NCI-H2196 (cell line): Measurements from ENCODE around the gene ANGPTL4.
"Not testable (repeated sequence)": the region's sequence is repeated elsewhere in the genome, so short reads cannot be mapped to it uniquely, and the experiment has no call there.

Experiments used
- DNase-seq: peaks from one replicate; lab custom pipeline; 2025; ENCODE audit not compliant: unreplicated experiment; lab: John Stamatoyannopoulos, UW

ANGPTL4 gene

GRCh38 chr19:8361921-8362793 lies 1.8 kb upstream of the ANGPTL4 start:
- peak; percentile 96 for DNase-seq

- DNase-seq: no peak
These were observed 2.2 kb downstream of the ANGPTL4 start for GRCh38 chr19:8366121-8366581.

GRCh38 chr19:8366961-8367326 lies 3.0 kb downstream of the ANGPTL4 start:
- DNase-seq: no peak

GRCh38 chr19:8367327-8368001 lies 3.5 kb downstream of the ANGPTL4 start:
- DNase-seq: peak; percentile 80

- no peak for DNase-seq
These were observed 6.4 kb downstream of the ANGPTL4 start for GRCh38 chr19:8370176-8371010.

- DNase-seq: no peak
These were observed 7.3 kb downstream of the ANGPTL4 start for GRCh38 chr19:8371011-8371804.

- DNase-seq: no peak
These were observed 10.2 kb downstream of the ANGPTL4 start for GRCh38 chr19:8373867-8374813.

- not testable (repeated sequence) for DNase-seq
These were observed 11.8 kb downstream of the ANGPTL4 start for GRCh38 chr19:8375766-8376165.

- not testable (repeated sequence) for DNase-seq
These were observed 12.5 kb downstream of the ANGPTL4 start for GRCh38 chr19:8376373-8376974.

- DNase-seq: no peak
These were observed 13.6 kb downstream of the ANGPTL4 start for GRCh38 chr19:8377598-8377997.

GRCh38 chr19:8379156-8379891 lies 15.4 kb downstream of the ANGPTL4 start:
- DNase-seq: not testable (repeated sequence)

- not testable (repeated sequence) for DNase-seq
These were observed 20.6 kb downstream of the ANGPTL4 start for GRCh38 chr19:8384569-8384968.

GRCh38 chr19:8385103-8385502 lies 21.1 kb downstream of the ANGPTL4 start:
- not testable (repeated sequence) for DNase-seq

GRCh38 chr19:8385566-8385965 lies 21.6 kb downstream of the ANGPTL4 start:
- not testable (repeated sequence) for DNase-seq

GRCh38 chr19:8386419-8386818 lies 22.5 kb downstream of the ANGPTL4 start:
- not testable (repeated sequence) for DNase-seq

- no peak for DNase-seq
These were observed 23.0 kb downstream of the ANGPTL4 start for GRCh38 chr19:8386990-8387389.

- DNase-seq: no peak
These were observed 24.0 kb downstream of the ANGPTL4 start for GRCh38 chr19:8387688-8388611.
